ENCODE results near the gene ADCY3. TPM values are rescaled to one million over a fixed set of nuclear protein-coding genes. Genes with fewer than 3 reads are reported as not detected.

The ADCY3 gene
- total RNA-seq, 2 donors from 2014 or later = 25.2 to 33.7 TPM

DNA sequence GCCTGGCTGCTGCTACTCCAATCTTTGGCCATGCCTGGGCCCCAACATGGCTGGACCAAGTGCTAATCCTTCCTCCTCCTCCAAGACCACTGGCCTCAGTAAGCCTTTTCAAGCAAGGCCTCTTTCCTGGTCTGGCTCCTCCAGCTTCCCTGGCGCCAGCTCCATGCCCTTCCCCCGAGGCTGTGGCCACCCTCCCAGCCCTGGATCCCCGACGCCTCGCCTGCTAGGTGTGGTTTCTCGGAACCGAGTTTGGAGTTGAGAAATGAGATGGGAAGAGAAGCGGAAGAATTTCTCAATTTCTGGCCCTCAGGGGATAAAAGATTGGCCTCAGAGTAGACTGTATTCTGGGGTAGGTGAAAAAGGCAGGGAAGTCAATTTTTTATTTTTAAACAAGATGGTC is 46.4 kb downstream of the ADCY3 start:
- Histone ChIP-seq H3K27ac (no peak overlapping the region), H3K9me3 (no peaks in the 10 kb centered on the region), H3K27me3 (no peaks in the 10 kb centered on the region), H3K4me3 (no peak overlapping the region), H3K36me3 (no peaks in the 10 kb centered on the region), H3K4me1 (no peaks in the 10 kb centered on the region), H3K9ac (ENCODE audit: low read depth in 2 of 2, low read length in 2 of 2) (no peak overlapping the region)
- DNase-seq = no peak
- intact Hi-C loops (cut with DNase I) = no loop called here
- TF ChIP-seq, protein P1, sequence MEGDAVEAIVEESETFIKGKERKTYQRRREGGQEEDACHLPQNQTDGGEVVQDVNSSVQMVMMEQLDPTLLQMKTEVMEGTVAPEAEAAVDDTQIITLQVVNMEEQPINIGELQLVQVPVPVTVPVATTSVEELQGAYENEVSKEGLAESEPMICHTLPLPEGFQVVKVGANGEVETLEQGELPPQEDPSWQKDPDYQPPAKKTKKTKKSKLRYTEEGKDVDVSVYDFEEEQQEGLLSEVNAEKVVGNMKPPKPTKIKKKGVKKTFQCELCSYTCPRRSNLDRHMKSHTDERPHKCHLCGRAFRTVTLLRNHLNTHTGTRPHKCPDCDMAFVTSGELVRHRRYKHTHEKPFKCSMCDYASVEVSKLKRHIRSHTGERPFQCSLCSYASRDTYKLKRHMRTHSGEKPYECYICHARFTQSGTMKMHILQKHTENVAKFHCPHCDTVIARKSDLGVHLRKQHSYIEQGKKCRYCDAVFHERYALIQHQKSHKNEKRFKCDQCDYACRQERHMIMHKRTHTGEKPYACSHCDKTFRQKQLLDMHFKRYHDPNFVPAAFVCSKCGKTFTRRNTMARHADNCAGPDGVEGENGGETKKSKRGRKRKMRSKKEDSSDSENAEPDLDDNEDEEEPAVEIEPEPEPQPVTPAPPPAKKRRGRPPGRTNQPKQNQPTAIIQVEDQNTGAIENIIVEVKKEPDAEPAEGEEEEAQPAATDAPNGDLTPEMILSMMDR (IDR thresholded peaks at IDR 0.05) = no peak

DNA sequence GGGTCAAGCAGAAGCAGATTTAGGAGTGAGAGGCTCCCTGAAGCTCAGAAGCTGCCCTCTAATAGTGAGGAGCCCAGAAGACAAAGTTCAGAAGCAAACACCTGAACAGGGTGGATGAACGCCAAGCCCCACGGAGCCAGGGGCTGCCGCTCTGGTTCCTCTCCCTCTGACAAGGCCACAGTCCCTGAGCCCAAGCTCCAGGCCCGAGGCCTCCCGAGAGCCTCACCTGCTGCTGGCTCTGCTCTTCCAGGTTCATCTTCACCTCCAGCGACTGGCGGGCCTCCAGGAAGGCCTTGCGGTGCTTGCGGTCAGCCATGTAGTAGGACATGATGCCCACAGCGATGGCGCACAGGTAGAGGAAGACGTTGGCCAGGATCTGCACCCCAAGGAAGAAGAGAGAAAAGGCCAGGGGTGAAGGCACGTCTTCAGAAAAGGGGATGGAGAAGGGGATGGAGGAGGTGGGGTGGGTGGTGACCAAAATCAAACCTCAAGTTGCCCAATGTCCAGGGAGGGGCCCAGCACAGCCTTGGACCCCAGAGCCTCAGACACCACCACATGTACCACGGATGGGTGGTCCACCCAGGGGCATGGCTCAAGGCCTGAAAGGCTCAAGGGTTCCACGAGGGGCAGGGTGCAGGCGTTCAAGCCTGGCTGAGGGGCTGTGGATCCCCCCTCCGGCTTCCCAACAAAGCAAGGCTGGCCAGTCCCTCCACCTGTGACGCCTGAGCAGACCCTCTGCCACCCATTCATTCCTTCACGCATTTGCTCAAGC is 47.5 kb downstream of the ADCY3 start:
- Histone ChIP-seq H3K9me3 (no peaks in the 10 kb centered on the region), H3K27ac (no peak overlapping the region), H3K27me3 (no peaks in the 10 kb centered on the region), H3K9ac (ENCODE audit: low read depth in 2 of 2, low read length in 2 of 2) (no peak overlapping the region), H3K4me3 (no peak overlapping the region), H3K4me1 (no peaks in the 10 kb centered on the region), H3K36me3 (no peaks in the 10 kb centered on the region)
- DNase-seq = no peak
- TF ChIP-seq, protein P1 (IDR thresholded peaks at IDR 0.05) = no peak
- intact Hi-C loops (cut with DNase I) = no loop called here

DNA sequence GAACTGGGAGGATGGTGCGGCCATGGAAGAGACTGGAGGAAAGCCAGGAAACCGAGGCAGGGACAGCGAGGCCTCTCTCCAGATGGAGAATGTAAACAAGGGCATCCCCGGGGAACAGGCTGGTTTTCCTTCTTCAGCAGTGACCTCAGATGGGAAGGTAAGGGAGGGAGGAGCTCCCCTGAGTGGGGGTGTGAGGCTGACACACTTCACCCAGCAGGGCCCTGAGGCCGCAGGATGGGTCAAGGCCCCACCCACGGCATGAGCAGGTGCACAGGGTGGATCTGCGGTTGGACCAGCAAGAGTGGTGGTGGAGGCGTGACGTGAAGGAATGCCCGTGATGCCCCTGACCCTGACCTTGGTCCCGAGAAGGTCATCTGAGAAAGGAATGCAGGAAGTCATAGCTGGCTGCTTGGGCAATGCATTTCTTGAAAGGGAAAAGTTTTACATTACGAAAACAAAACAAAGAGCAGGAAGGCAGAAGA is 48.1 kb downstream of the ADCY3 start:
- intact Hi-C loops (cut with DNase I) = no loop called here

DNA sequence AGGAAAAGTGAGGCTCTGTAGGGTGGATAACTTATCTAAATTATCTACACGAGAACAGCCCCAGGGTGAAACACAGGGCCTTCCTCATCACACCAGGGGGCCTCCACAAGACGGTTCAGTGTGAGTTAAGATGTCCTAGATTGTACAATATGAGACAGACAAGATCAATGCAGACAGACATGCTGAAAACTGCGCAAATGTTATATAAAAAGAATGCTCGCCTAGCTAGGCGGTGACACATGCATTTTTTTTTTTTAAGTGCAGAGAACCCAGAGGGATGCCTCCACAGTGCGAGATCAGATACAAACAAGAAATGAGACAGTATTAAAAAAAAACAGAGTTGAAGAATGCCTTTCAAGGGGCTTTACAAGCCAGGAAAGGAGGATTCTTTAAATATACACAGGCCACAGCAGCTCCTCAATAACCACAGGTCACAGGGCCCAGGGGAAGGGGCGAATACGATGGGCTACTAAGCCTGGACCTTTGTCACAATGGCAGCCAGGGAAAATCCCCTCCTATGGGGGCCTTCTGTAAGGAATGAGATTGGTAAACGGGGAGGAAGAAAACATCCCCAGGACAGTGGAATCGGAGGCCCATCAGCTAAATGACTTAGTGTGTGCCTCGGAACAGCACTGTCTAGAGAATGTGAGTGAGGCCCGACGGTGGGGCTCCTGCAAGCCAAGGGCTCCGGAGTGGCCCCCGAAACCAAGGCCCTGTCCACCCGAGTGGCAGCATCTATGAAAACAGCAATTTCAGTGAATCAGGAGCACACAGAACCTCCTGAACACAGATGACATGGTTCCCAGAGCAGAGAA is 48.9 kb downstream of the ADCY3 start:
- intact Hi-C loops (cut with DNase I) = no loop called here
- Histone ChIP-seq H3K9me3 (no peaks in the 10 kb centered on the region), H3K27ac (no peak overlapping the region), H3K36me3 (no peaks in the 10 kb centered on the region), H3K4me3 (no peak overlapping the region), H3K27me3 (no peaks in the 10 kb centered on the region), H3K9ac (ENCODE audit: low read depth in 2 of 2, low read length in 2 of 2) (no peak overlapping the region), H3K4me1 (no peaks in the 10 kb centered on the region)
- TF ChIP-seq, protein P1 (IDR thresholded peaks at IDR 0.05) = no peak
- DNase-seq = no peak

More for the DNA sequence above, 48.1 kb downstream of the ADCY3 start:
- no peak overlapping the region for H3K27ac ChIP-seq
- no peak for DNase-seq
- H3K4me1 ChIP-seq = no peaks in the 10 kb centered on the region
- H3K27me3 ChIP-seq = no peaks in the 10 kb centered on the region
- no peak overlapping the region for H3K4me3 ChIP-seq
- no peaks in the 10 kb centered on the region for H3K9me3 ChIP-seq
- H3K36me3 ChIP-seq = no peaks in the 10 kb centered on the region
- TF ChIP-seq, protein P1 (IDR thresholded peaks at IDR 0.05) = no peak
- no peak overlapping the region for H3K9ac ChIP-seq (ENCODE audit: low read depth in 2 of 2, low read length in 2 of 2)

DNA sequence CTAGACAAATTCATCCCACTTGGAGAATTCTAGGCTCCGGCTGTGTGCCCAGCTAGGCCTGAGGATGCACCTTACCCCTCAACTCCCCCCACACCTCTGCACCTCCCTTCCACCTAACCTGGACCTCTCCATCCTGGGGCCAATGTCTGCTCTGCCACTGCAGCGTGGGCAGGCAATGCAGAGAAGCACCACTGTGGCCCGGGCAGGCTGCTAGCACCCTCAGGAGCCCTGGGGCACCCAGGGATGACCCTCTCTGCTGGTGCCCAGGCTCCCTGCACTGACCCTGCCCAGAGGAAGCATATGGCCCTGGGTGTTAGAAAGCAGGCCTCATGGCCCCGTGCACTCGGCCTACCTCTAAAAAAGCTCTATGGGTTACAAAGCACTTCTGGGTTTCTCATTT is 49.6 kb downstream of the ADCY3 start:
- H3K9me3 ChIP-seq = no peaks in the 10 kb centered on the region
- intact Hi-C loops (cut with DNase I) = no loop called here
- no peak overlapping the region for H3K4me3 ChIP-seq
- no peak overlapping the region for H3K27ac ChIP-seq
- H3K27me3 ChIP-seq = no peaks in the 10 kb centered on the region
- no peak for DNase-seq
- H3K36me3 ChIP-seq = no peaks in the 10 kb centered on the region
- no peak overlapping the region for H3K9ac ChIP-seq (ENCODE audit: low read depth in 2 of 2, low read length in 2 of 2)
- H3K4me1 ChIP-seq = no peaks in the 10 kb centered on the region
- TF ChIP-seq, protein P1 (IDR thresholded peaks at IDR 0.05) = no peak
